Testis (tissue), 3 donors: ENCODE results near the gene PDZK1IP1. TPM values are rescaled to one million over a fixed set of nuclear protein-coding genes. Genes with fewer than 3 reads are reported as not detected.

Experiments used
- DNase-seq: peaks from one replicate; pipeline ENCODE4 v3.0.0-alpha.2; 2019
- H3K27ac ChIP-seq, 2 donors: fragments of 200-600 bp; sonication (generic); one replicate each; pipeline ENCODE4 v1.5.1; 2019
- H3K27me3 ChIP-seq: fragments of 200-600 bp; sonication (generic); one replicate; pipeline ENCODE4 v1.5.1; 2019
- H3K36me3 ChIP-seq: fragments of 200-600 bp; sonication (generic); one replicate; pipeline ENCODE4 v1.5.1; 2017; ENCODE audit warnings: low read depth; ENCODE audit errors: missing control alignments
- H3K4me1 ChIP-seq: fragments of 200-600 bp; sonication (generic); one replicate; pipeline ENCODE4 v1.5.1; 2019
- H3K4me3 ChIP-seq, 2 donors: fragments of 200-600 bp; sonication (generic); one replicate each; pipeline ENCODE4 v1.5.1; 2017 to 2019
- H3K9me3 ChIP-seq: fragments of 200-600 bp; sonication (generic); one replicate; pipeline ENCODE4 v1.5.1; 2017
- POLR2A ChIP-seq: fragments of 450-650 bp; IDR thresholded peaks from one replicate; pipeline ENCODE4 v1.6.1; 2017; ENCODE audit warnings: antibody characterized with exemption, mild to moderate bottlenecking, moderate library complexity
- WGBS, 2 donors: methylation state at CpG; one replicate each; pipeline ENCODE4 v1.1.5; 2018; 5-methylcytosine and 5-hydroxymethylcytosine counted together
- intact Hi-C: fragments of 100-400 bp; cut with DNase I; formaldehyde crosslinking; loops from one replicate; pipeline ENCODE4 v1.15.1; 2023; ENCODE audit warnings: low total_unique reads
- polyA plus RNA-seq: library from polyadenylated mRNA; stranded (reverse); fragments of 350-450 nt; fragmentation: Illumina TruSeq; extraction: RNeasy Lipid Tissue Mini Kit (QIAGEN cat#74804); gene quantifications from one replicate; pipeline ENCODE4 v1.2.3, GENCODE V29; 2014; ENCODE audit warnings: low read depth, low replicate concordance; ENCODE audit not compliant: insufficient read depth
- total RNA-seq, 2 donors: library from RNA; depleted of rRNA; stranded (reverse); fragments of >200 nt; gene quantifications; one replicate each; pipeline ENCODE4 v1.2.3, GENCODE V29; 2016
- TF ChIP-seq, protein P1 (sequence below), 3 experiments: fragments of 450-650 bp in 2 of 3; fragments of 200-600 bp in 1 of 3; sonication (generic) in 1 of 3; IDR thresholded peaks; one replicate each; pipeline ENCODE4 v1.5.1; 2016 to 2019; ENCODE audit warnings: antibody characterized with exemption in 3 of 3, mild to moderate bottlenecking in 2 of 3, moderate library complexity in 1 of 3

The PDZK1IP1 gene
- total and polyA plus RNA-seq, 3 donors from 2014 or later, result 1.5 to 13.9 (median 8.6) TPM

DNA sequence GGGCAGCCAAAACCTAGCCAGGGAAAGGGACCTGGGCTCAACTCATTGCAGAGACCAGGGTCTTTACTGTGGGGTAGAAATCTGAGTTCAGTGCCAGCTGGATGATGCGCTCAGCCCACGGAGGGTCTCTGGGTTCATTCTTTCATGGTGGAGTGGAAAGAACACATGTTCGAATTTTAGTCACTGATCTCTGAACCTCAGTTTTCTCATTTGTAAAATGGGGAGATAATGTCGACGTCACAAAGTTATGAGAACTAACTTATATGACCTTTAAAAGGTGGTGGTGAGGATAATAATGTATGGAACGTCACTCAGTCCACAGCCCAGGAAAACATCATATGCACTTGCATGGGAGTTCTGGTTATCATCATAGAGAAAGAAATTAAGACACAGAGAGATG, 43.4 kb upstream of the PDZK1IP1 start:
- peaks cover 5% of the 10 kb centered on the region for H3K27me3 ChIP-seq
- no peak for DNase-seq
- TF ChIP-seq, protein P1, sequence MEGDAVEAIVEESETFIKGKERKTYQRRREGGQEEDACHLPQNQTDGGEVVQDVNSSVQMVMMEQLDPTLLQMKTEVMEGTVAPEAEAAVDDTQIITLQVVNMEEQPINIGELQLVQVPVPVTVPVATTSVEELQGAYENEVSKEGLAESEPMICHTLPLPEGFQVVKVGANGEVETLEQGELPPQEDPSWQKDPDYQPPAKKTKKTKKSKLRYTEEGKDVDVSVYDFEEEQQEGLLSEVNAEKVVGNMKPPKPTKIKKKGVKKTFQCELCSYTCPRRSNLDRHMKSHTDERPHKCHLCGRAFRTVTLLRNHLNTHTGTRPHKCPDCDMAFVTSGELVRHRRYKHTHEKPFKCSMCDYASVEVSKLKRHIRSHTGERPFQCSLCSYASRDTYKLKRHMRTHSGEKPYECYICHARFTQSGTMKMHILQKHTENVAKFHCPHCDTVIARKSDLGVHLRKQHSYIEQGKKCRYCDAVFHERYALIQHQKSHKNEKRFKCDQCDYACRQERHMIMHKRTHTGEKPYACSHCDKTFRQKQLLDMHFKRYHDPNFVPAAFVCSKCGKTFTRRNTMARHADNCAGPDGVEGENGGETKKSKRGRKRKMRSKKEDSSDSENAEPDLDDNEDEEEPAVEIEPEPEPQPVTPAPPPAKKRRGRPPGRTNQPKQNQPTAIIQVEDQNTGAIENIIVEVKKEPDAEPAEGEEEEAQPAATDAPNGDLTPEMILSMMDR (IDR thresholded peaks at IDR 0.05), result no peak
- TF ChIP-seq POLR2A, result no peak
- H3K4me3 ChIP-seq, result no peak overlapping the region
- intact Hi-C loops, result no loop called here
- WGBS, 2 donors, result 57 to 60% methylated on average over 6 of the region's 6 CpGs
- no peak overlapping the region for H3K27ac ChIP-seq
- no peaks in the 10 kb centered on the region for H3K9me3 ChIP-seq
- H3K36me3 ChIP-seq, result no peaks in the 10 kb centered on the region
- peaks cover 8% of the 10 kb centered on the region for H3K4me1 ChIP-seq

DNA sequence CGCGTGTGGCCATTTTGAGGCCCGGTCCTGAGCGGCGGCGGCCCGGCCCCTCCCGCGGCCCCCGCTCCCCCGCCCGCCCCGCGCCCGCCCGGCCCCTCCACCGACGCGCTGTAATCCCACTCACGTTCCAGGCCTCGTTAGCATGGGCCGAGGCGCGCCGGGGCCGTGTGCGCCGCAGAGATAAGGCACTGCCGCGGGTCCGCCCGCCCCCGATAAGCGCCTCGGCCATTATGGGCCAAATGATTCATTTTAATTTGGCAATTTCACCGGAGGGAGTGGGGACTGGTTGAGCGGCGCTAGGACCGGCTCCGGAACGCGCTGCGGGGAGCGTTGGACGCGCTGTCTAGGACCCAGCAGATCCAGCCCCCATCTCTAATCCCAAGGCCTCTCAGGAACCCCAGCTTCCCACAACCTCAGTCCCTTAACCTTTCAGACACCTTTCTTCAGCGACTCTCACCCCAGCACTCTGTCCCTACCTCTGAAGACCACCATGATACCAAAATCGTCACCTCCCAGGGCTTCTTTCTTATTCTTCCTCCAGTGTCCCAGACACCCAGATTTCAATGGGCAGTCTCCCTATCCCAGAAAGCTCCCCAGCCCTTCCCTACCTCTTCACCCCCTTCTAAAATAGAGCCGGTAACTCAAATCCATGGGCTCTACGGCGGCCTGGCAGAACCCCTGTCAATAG, 42.5 kb upstream of the PDZK1IP1 start, which contains the start of gene TAL1:
Gene TAL1, minus strand, starts transcription at position 39 of the 688 bp plus-strand sequence. CDS start 6,337 bp downstream, outside the sequence.
- peaks cover 8% of the 10 kb centered on the region for H3K4me1 ChIP-seq
- H3K36me3 ChIP-seq, result no peaks in the 10 kb centered on the region
- peak within 1 kb of the TSS; percentile 29 to 50 for H3K4me3 ChIP-seq
- H3K27ac ChIP-seq, result peak within 1 kb of the TSS in 1 of 2 donors; percentile 66
- WGBS, 2 donors, result 7 to 10% methylated on average over 21 to 51 of the region's 51 CpGs
- DNase-seq, result no peak
- intact Hi-C loops, result no loop called here
- no peaks in the 10 kb centered on the region for H3K9me3 ChIP-seq
- H3K27me3 ChIP-seq, result peaks cover 5% of the 10 kb centered on the region
- TF ChIP-seq, protein P1 (IDR thresholded peaks at IDR 0.05), result no peak
- TF ChIP-seq POLR2A, result no peak

DNA sequence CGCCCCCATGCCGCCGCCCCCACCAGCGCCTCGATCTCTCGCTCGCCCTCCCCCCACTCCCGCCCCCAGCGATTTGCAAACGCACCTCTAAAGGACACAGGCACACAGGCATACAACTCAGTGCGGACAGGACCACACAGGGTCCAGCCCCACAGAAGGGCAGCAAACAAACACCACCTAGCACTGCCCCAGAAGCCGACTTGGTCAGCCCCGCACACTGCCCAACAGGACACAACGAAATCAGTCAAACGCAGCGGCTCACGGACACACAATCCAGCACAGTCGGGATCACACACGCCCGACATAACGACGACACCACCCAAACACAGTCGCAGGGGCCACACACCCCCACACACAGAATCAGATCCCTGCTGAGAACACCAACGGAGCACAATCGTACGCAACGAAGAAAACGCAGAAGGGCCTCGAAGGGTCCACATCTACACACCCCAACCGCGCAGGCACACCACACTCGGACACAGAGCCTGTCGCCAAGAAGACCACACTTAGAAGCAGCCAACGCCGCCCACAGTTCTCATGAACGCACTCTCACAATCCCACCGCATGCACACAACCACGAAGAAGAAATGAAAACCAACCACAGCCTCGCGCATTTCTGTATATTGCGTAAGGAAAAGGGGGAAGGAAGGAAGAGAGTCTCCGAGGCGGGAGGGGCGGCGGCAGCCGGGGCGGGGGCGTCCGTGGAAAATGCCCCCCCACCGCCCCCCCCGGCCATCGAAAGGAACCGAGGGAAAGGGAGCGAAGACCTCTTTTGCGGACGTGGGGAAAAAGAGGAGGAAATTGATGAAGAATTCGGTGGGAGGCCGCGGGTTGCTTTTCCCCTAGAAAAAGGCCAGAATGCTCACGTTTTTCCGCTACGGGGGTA, 41.7 kb upstream of the PDZK1IP1 start:
- WGBS, 2 donors, result 3 to 5% methylated on average over 35 to 62 of the region's 62 CpGs
- no peak for TF ChIP-seq POLR2A
- TF ChIP-seq, protein P1 (IDR thresholded peaks at IDR 0.05), result no peak
- Histone ChIP-seq H3K27me3 (peaks cover 5% of the 10 kb centered on the region), H3K4me1 (peaks cover 8% of the 10 kb centered on the region), H3K4me3 (peak overlapping the region; percentile 29 to 50), H3K27ac (peak overlapping the region in 1 of 2 donors; percentile 66), H3K36me3 (no peaks in the 10 kb centered on the region), H3K9me3 (no peaks in the 10 kb centered on the region)
- DNase-seq, result peak; percentile 34
- intact Hi-C loops, result no loop called here

DNA sequence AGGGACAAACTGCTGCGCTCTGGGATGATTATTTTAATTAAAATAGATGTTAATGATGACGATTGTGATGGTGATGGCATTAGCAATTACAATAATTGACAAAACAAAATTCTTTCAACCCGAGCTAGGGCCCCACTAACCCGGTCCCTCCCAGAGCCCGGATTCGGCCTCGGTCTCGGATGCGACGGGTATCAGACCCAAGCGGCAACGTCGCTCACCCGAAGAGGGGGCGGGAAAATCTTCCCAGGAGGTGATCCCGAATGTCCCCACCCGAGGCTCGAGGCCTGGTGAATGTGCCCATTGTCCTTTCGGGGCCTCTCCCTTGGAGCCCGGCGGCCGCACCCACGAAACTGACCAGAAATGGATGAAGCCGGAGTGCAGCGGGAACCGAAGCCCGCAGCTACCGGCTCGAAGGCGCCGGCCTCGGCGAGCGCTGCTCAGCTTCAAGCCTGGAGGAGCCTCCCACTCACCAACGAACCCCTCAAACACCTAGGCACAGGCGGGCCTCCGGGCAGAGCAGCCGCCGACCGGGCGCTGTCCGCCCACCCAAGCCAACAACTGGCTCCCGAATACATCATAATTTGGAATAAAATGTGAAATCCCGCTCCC, 41.0 kb upstream of the PDZK1IP1 start:
- no peak for DNase-seq
- Histone ChIP-seq H3K4me3 (peak overlapping the region; percentile 29 to 50), H3K27me3 (peaks cover 5% of the 10 kb centered on the region), H3K4me1 (peaks cover 11% of the 10 kb centered on the region), H3K27ac (peak overlapping the region in 1 of 2 donors; percentile 44), H3K9me3 (no peaks in the 10 kb centered on the region), H3K36me3 (no peaks in the 10 kb centered on the region)
- intact Hi-C loops, result no loop called here
- 7 to 11% methylated on average over 18 to 30 of the region's 44 CpGs for WGBS, 2 donors
- TF ChIP-seq POLR2A, result no peak
- TF ChIP-seq, protein P1 (IDR thresholded peaks at IDR 0.05), result no peak
